HG03066 (cell line): ENCODE measurements around the gene KCNIP4.

Experiments used
- ATAC-seq: cut with Tn5 transposase; IDR thresholded peaks from one replicate; pipeline ENCODE4 v1.9.1; 2021; ENCODE audit warnings: low read depth; ENCODE audit not compliant: unreplicated experiment

KCNIP4 gene

DNA sequence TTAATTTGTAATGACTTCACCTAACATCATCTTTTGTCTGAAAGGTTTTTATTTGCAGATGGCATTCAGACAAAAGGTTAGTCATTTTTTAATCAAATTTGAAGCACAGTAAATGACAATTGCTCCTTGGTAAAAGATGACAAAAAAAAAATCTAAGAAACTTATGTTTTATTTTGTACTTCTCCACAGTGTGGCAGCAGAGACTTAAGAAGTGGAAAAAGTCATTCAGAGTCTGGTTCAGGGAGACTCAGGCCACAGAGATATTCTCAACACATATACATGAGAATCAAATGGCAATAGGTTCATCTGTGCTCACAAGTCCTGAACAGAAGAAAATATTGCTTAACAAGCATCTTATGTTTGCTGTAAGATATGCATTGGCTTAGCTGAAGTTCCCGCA, 436.2 kb downstream of the KCNIP4 start:
- ATAC-seq = no peak

DNA sequence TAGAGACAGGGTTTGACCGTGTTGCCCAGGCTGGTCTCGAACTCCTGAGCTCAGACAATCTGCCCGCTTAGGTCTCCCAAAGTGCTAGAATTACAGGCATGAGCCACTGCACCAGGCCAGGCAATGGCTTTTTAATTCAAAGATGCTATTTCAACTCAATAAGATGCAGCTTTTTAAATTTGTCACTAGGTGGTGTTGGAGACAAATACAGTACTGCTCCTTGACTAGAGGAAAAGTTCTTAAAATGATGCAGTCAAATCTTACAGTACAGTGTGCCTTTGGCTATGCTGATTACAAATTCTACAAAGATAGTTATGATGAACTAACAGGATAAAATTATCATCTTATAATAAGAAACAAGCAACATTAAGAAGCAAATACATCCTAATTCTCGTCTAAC, 441.1 kb downstream of the KCNIP4 start:
- no peak for ATAC-seq

DNA sequence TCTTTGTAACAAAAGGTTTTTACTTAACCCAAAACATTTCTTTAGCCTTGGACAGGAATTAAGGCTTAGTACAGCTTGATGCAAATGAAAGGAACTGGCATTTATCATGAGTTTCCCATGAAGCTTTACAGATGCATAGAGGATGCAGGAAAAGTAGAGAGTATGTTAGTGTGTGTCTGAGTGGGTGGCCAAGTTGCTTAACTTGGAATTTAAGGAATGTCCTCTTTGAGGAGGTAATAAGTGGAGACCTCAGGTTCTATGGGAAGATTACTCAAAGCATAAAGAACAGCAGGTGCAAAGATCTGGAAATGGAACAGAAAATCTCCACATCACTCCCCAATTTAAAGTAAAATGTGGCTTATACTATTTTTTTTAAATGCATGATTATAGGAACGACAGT, 457.9 kb downstream of the KCNIP4 start:
- no peak for ATAC-seq

DNA sequence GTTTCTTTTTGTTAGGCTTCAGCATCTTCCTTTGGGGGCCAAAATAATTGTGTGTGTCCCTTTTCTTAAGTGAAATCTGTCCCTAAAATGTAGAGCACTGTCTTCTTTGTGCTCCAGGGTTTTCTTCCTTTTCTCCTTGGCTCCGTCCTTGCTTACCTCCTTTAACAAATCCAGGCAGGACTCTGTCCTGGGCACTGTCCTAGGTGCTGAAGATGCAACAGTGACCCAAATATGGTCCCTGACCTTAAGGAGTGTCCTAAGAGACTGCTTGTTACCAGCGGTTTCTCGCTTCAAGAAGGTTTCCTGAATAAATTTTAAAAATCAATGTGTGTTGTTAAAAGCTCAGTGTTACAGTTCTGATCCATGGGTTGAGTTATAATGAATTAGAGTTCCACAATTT, 471.8 kb downstream of the KCNIP4 start:
- no peak for ATAC-seq

DNA sequence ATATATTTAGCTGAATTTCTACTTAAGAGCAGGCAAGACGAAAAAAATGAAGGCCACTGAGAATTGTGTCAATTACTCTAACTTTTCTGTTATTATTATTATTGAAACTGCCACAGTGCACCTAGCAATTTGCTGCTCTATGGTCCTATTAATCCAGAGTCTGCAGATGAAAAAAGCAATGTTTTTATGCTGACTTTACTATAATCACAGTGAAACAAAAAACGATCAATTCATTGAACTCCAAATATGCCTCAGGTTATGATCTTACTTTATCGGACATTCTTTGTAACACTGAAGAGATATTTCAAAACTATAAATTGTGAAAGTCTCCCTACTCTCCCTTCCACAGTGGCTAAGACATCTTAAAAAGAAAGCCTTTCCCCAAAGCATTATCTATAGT, 474.4 kb downstream of the KCNIP4 start:
- no peak for ATAC-seq

DNA sequence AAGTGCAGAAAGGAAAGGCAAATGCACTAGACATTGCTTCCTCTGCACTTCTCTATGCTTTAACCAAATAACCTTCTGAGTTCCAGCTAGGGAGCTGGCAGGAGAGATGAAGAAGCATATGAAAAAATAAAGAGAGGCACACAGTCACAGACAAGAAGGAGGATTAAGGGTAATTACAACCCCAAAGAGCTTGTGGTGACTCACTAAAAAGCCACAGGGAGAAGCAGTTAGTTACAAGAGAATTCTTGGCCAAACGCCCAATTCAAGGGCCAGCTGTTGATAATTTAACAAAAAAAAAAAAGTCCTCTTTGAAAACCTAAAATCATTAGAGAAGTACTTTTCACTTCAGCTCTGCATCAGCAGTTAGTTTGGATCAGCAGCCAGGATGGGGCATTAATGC, 478.0 kb downstream of the KCNIP4 start:
- ATAC-seq = no peak

DNA sequence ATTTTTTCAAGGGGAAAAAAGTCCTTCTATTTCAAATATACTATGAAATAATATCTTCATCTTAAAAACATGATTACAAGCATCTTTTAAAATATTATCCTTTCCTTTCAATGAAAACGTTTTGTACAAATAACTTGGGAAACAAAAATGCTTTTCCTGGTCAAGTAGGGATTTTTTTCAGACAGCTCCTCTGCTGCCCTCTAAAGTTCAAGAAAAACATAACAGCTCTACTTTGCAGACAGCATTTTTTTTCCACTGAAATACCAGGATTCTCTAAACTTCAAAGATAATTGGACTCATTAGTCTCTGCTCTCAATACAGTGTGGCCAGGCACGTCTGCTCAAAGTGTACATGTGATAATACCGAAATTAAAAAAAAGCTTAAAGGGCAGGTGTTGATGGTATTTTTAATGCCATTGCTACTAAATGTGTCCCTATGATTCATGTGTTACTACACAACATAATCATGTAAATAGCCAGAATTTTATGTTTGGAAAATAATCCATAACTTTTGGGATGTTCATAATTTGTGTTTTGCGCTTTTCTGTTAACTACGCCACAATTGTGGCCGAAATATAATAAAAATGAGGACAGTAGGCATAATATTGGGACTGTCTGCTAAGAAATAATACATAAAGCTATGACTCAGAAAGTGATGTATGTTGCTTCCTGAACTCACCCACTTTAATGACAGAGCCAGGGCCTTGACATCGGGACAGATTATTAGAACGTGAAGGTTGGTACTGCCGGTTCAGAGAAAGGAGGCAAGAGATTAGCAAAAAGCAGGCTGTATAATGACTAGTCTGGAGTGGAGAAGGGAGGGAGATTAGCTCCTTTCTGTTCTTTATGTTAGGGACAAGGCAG, 478.9 kb downstream of the KCNIP4 start:
- ATAC-seq = no peak

DNA sequence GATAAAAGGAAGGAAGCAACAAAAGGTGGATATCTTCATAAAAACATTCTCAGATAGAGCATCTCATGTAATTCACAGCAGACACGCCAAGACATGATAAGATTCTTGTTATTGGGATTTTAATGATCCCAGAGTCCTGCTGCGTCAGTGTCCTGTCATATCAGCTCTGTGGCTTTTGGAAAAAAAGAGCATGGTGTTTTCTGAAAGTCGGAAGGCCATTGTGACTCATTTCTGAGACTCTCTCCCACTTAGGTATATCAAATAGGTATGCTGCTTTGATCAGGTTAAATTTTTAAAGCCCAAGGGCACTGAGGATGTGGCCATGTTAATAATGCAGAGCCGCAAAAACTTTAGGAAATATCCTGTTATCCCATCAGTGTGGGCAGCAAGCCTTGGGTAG, 481.0 kb downstream of the KCNIP4 start:
- no peak for ATAC-seq

DNA sequence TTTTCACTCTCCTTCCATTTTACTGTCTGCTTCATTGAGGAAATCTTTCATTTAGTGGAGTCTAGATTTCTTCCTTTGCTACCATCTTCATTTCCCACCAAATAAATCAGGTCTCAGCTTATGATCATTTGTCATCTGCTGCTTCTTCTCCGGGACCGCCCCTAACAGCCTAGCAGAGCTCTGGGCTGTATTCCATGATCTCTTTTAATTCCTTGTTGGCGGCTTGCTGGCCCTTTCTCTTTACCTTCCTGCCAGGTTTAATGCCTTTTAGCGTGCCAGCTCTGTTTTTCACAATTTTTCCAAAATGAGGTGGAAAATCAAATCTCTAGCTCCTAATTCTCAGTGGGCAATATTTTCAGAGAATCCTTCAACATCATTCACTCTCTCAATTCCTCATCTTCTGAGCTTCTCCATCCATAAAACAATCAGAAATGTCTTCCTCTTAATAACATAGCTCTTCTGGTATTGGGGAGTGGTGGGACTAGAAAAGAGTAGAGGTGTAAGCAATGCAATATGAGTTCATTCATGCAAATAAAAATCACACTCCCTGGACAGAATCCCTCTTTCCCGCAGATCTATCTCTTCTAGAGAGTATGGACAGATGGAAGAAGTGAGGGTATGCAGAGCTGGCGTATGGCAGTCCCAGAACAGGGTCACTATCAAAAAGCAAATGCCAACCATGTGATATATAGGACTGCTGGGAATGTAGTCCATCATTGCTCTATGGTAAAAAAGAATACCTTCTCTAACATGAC, 491.3 kb downstream of the KCNIP4 start:
- no peak for ATAC-seq

DNA sequence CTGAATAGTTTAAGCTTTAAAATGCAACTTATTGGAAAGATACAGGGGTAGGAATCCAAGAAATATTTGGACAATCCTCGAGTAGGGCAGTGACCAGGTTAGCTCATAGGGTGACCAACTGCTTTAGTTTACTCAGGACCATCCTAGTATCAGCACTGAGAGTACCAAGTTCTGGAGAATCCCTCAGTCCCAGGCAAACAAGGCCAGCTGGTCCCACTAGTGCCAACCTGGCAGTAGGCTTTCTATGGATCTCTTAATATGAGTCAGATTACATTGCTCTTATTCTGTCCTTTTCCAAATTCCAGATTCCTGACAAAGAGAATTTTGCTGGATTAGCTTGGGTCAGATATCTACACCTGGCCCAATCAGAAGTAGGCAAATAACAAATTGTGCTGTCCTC, 493.7 kb downstream of the KCNIP4 start:
- no peak for ATAC-seq

DNA sequence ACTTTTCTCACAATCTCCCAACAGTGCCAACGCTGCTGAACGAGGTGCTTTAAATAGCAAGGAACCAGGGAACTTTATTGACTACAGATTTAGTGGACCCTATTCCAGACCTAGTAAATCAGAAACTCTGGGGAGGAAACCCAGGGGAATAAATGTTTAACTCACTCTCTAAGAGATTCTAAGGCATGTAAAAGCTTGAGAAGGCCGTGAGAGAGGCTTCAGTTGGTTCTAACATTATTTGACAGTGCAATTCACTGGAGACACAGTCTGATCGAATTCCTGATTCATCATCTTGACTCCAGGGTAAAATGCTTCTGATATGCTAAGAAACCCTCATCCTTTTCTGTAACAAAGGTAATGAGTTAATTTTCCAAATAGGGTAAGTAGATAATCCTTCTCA, 494.4 kb downstream of the KCNIP4 start:
- ATAC-seq = no peak

DNA sequence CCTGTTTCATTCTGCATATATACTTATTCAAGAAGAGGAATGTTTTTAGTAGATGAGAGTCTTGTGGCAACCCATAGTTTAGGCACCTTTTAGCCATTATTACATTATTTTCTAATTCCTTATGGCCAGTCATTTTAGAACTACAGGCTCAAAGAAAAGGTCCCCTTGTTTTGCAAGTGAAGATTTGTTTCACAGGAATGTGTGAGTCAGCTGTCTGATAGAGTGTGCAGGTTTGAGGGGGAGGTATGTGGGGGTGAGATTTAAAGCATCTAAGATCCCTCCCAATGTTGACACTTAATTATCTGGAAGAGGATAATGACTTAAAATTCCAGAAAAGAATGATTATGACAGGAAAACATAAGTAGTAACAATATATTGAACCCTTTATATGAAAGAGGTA, 495.6 kb downstream of the KCNIP4 start:
- ATAC-seq = no peak

DNA sequence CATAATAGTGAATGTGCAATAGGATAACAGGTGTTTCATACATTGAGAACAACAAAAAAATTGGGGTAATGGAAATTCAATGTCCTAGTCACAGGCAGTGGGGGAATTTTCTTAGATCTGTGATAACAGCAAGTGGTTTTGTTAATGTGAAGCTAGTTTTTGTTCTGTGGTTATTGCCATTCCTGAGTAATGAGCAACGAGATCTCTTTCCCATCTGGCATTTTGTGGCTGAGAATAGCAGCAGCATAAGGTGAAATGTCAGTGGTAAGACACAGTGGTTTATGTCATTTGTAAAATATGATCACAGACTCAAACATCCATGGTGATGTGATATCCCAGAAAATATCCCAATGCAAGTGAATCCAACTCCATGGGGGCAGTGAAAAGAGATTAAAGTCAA, 497.5 kb downstream of the KCNIP4 start:
- no peak for ATAC-seq

DNA sequence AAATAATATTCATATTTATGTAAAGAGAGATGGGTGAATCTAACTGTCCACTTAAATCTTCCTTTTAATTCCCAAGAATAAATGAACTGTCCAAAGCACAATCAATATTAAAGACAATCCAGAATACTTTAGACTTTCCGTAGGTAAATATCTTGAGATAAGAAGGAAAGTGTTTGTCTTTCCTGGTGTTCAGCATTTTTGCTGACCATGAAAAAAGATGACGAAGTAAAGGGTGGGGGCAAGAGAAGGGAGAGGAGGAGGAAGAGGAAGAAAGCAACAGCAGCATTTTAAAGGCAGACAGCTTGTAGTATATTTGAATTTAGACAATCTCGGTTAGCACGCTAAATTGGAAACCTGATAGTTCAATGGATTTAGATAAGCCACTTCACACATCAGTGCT, 498.2 kb downstream of the KCNIP4 start:
- ATAC-seq = no peak

DNA sequence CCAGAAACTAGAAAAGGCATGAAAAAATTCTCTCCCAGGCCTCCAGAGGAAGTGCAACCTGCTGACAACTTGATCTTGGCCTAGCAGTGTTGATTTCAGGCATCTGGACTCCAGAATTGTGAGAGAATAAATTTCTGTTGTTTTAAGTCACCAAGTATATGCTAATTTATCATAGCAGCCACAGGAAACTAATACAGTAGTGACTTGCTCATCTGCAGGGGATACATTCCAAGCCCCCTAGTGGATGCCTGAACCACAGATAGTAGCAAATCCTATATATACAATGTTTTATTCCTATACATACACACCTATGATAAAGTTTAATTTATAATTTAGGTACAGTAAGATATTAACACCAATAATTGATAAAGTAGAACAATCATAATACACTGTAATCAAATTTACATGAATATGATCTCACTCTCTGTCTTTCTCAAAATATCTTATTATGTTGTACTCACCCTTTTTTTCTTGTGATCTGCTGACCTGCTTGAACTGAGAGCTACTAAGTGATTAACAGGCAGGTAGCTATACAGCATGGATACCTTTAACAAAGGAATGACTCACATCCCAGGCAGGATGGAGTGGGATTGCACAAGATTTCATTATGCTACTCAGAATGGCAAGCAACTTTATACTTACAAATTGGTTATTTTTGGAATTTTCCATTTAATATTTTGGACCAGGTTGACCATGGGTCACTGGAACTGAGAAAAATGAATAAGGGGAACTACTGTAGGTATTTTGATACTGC, 501.1 kb downstream of the KCNIP4 start:
- no peak for ATAC-seq

DNA sequence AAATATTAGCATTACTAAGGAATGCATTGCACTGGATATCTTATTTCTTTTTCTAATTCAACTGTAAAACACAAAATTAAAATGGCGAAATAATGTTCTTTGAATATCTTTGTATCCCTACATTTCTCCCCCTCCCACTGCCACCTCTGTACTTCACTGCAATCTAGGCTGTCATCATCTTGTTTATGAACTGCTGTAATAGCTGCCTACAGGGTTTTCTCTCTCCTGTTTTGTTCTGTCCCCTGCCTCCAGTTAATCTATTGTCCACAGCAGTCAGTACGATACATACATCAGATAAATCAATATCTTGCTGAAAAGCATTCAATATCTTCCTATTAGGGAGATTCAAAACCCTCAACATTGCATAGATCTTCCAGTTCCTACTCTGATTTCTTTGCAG, 528.4 kb downstream of the KCNIP4 start:
- ATAC-seq = no peak

DNA sequence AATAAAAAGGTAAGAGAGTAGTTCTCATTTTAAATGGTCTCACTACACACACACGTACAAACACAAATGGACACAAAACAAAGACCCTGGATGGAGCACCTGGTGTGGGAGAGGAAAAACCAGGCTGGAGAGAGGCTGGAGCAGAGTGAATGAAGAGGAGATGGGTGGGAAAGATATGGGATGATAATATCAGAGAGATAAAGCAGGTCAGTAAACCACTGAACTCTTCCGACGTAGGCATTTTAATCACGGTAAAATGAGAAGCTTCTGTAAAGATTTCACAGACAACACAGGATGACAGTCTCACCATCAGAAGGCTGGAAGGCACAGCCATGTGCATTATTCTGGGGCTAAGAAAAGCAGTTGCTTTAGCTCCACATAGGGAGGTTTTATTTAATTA, 532.8 kb downstream of the KCNIP4 start:
- no peak for ATAC-seq

DNA sequence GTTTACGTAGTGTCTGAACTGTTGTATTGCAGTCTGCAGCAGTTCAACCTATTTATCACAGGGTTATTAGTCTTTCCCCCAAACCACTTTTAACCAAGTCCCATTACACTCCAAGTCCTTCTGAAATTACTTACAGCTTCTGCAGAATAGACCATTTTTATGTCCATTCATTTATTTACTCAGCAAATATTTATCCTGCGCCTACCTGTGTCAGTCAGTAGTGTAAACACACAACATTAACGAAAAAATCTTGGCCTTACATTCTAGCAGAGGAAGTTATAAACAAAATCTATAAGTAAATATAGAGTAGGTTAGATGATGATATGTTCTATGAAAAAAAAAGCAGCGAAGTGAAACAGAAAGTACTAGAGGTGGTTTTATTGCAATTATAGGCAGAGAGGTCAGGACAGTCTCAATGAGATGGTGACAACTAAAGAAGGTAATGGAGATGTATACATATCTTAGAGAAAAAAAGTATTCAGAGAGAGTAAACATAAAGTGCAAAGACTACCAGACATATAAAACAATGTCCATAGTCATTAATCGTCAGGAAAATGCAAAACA, 534.7 kb downstream of the KCNIP4 start:
- ATAC-seq = no peak

DNA sequence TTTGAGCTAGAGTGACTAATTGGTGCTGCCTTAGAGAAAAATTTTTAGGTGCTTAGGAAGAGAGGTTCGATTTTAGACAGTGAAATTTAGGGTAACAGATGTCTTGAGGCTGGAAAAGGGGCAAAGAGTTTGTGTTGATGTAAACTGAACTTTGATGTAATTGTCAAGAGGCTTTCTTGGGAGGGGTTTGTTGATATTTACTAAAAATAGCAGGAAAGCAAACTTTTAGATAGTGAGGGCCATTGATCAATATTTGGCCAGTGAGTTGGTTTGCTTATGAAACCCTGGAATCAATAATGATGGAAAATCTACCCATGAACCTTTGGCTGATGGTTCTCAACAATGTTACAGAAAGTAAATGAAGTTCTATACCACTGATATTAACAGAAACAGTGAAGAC, 537.5 kb downstream of the KCNIP4 start:
- no peak for ATAC-seq

DNA sequence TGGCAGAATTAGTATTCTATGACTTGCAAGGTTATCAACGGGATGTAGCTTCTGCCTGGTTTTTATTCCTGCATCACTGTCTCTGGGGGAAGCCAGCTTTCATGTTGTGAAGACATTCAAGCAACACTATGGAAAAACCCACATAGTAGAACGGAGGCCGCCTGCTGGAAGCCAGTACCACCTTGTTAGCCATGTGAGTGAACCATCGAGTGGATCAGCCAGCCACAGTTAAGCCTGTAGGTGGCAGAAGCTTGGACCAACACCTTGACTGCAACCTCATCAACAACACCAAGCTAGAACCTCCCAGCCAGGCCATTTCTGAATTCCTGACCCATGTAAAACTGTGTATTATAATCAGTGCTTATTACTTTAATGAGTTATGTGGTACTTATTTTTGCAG, 538.2 kb downstream of the KCNIP4 start:
- ATAC-seq = no peak

DNA sequence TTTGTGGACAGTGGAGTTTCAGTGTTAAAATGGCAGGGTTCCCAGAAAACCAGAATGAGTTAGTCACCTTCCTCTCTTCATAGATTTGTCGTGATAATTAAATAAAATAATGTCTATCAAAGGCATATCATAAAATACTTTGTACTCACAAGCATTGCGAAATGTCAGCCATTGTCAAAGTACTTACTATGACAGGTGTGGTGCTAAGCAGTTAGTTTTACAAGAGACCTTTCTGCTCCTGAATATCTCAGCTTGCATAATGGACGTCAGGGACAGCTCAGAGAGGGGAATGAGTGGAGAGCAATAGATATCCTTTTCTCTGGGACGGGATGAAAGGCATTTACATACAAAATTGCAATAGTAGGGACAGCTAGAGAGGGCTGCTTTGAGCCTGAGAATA, 560.9 kb downstream of the KCNIP4 start:
- ATAC-seq = no peak
